Hepatocyte (in vitro differentiated cells): ENCODE results near the gene SFXN5. TPM values are rescaled to one million over a fixed set of nuclear protein-coding genes. Genes with fewer than 3 reads are reported as not detected.

Experiments
- DNase-seq: peaks from one replicate; pipeline ENCODE4 v3.0.0-alpha.2; 2016; ENCODE audit warnings: low spot score
- H2AFZ ChIP-seq: fragments of 200-600 bp; sonication (generic); 2 replicates; pipeline ENCODE4 v1.6.0; 2016; ENCODE audit warnings: antibody characterized with exemption, mild to moderate bottlenecking
- H3K27ac ChIP-seq: fragments of 200-600 bp; sonication (generic); 2 replicates; pipeline ENCODE4 v1.5.1; 2016; ENCODE audit warnings: mild to moderate bottlenecking
- H3K27me3 ChIP-seq: fragments of 200-600 bp; sonication (generic); 2 replicates; pipeline ENCODE4 v1.6.1; 2016
- H3K36me3 ChIP-seq: fragments of 200-600 bp; sonication (generic); replicated peaks from 2 replicates; pipeline ENCODE4 v1.5.1; 2016; ENCODE audit warnings: low read depth; ENCODE audit not compliant: insufficient read depth
- H3K4me1 ChIP-seq: fragments of 200-600 bp; sonication (generic); 2 replicates; pipeline ENCODE4 v1.5.1; 2016; ENCODE audit warnings: mild to moderate bottlenecking, moderate library complexity; ENCODE audit not compliant: insufficient read depth
- H3K4me2 ChIP-seq: fragments of 200-600 bp; sonication (generic); 2 replicates; pipeline ENCODE4 v1.6.0; 2016
- H3K4me3 ChIP-seq: fragments of 200-600 bp; sonication (generic); 2 replicates; pipeline ENCODE4 v1.5.1; 2016; ENCODE audit warnings: mild to moderate bottlenecking
- H3K79me2 ChIP-seq: fragments of 200-600 bp; sonication (generic); 2 replicates; pipeline ENCODE4 v1.6.0; 2017; ENCODE audit warnings: mild to moderate bottlenecking
- H3K9me2 ChIP-seq: fragments of 200-600 bp; sonication (generic); replicated peaks from 2 replicates; pipeline ENCODE4 v1.6.0; 2017; ENCODE audit warnings: mild to moderate bottlenecking; ENCODE audit not compliant: insufficient read depth
- H3K9me3 ChIP-seq: fragments of 200-600 bp; sonication (generic); 2 replicates; pipeline ENCODE4 v1.5.1; 2016; ENCODE audit warnings: low read depth, mild to moderate bottlenecking
- H4K20me1 ChIP-seq: fragments of 200-600 bp; sonication (generic); 2 replicates; pipeline ENCODE4 v1.6.0; 2016; ENCODE audit warnings: mild to moderate bottlenecking; ENCODE audit not compliant: insufficient read depth, poor library complexity, severe bottlenecking
- CTCF ChIP-seq: fragments of 200-600 bp; sonication (generic); IDR thresholded peaks from 2 replicates; pipeline ENCODE4 v1.5.1; 2016; ENCODE audit warnings: antibody characterized with exemption, mild to moderate bottlenecking; ENCODE audit not compliant: poor library complexity
- EZH2 ChIP-seq: fragments of 200-600 bp; sonication (generic); IDR thresholded peaks from 2 replicates; pipeline ENCODE4 v1.6.1; 2016; ENCODE audit warnings: antibody characterized with exemption, mild to moderate bottlenecking, borderline replicate concordance
- EZH2phosphoT487 ChIP-seq: fragments of 200-600 bp; sonication (generic); IDR thresholded peaks from one replicate; pipeline ENCODE4 v1.6.1; 2018; ENCODE audit warnings: antibody characterized with exemption, mild to moderate bottlenecking, low read depth, moderate library complexity; ENCODE audit not compliant: unreplicated experiment, severe bottlenecking
- WGBS: methylation state at CpG from one replicate; pipeline ENCODE4 v1.1.6; 2016; ENCODE audit warnings: low lambda C conversion rate; ENCODE audit errors: missing lambda C conversion rate; 5-methylcytosine and 5-hydroxymethylcytosine counted together
- polyA plus RNA-seq: library from polyadenylated mRNA; unstranded; fragments of >200 nt; fragmentation: Nextera tagmentation; extraction: Ambion mirVana; gene quantifications from 2 replicates; pipeline ENCODE4 v1.2.1, GENCODE V29; 2016
- total RNA-seq: library from RNA; depleted of rRNA; stranded (reverse); fragments of >200 nt; gene quantifications from 2 replicates; pipeline ENCODE4 v1.2.3, GENCODE V29; 2014

The SFXN5 gene
- total and polyA plus RNA-seq, 2 experiments from 2014 or later = 25.8 to 34.6 TPM

GRCh38 chr2:73112026-73112912, 40.8 kb upstream of the SFXN5 start:
- Histone ChIP-seq H3K79me2 (peaks cover 52% of the 10 kb centered on the region), H3K36me3 (no peaks in the 10 kb centered on the region), H3K4me1 (peaks cover 23% of the 10 kb centered on the region), H3K4me3 (peak overlapping the region; percentile 100), H3K27ac (peak overlapping the region; percentile 99), H3K4me2 (peak overlapping the region; percentile 95), H2AFZ (peak overlapping the region; percentile 97), H3K9me3 (no peaks in the 10 kb centered on the region), H3K9me2 (no peaks in the 10 kb centered on the region), H3K27me3 (no peaks in the 10 kb centered on the region), H4K20me1 (peaks cover 40% of the 10 kb centered on the region)
- peak; percentile 73 for DNase-seq
- WGBS = 1% methylated on average over 77 of the region's 88 CpGs
- TF ChIP-seq EZH2 (no peak), EZH2phosphoT487 (no peak), CTCF (no peak)

GRCh38 chr2:73111073-73112025, 39.8 kb upstream of the SFXN5 start:
- H3K27me3 ChIP-seq = no peaks in the 10 kb centered on the region
- no peak for TF ChIP-seq CTCF
- no peak for TF ChIP-seq EZH2
- TF ChIP-seq EZH2phosphoT487 = no peak
- peaks cover 23% of the 10 kb centered on the region for H3K4me1 ChIP-seq
- H3K27ac ChIP-seq = peak overlapping the region; percentile 99
- DNase-seq = peak; percentile 65
- H3K4me3 ChIP-seq = peak overlapping the region; percentile 100
- peaks cover 49% of the 10 kb centered on the region for H4K20me1 ChIP-seq
- peaks cover 61% of the 10 kb centered on the region for H3K79me2 ChIP-seq
- peak overlapping the region; percentile 97 for H2AFZ ChIP-seq
- H3K9me3 ChIP-seq = no peaks in the 10 kb centered on the region
- 15% methylated on average over 16 of the region's 16 CpGs for WGBS
- H3K36me3 ChIP-seq = no peaks in the 10 kb centered on the region
- H3K9me2 ChIP-seq = no peaks in the 10 kb centered on the region
- H3K4me2 ChIP-seq = peak overlapping the region; percentile 95

GRCh38 chr2:73110168-73111072, 38.9 kb upstream of the SFXN5 start:
- TF ChIP-seq EZH2 (no peak), CTCF (no peak), EZH2phosphoT487 (no peak)
- Histone ChIP-seq H2AFZ (no peak overlapping the region), H3K4me3 (no peak overlapping the region), H3K79me2 (peaks cover 70% of the 10 kb centered on the region), H3K9me2 (no peaks in the 10 kb centered on the region), H3K4me1 (peaks cover 23% of the 10 kb centered on the region), H3K9me3 (no peaks in the 10 kb centered on the region), H4K20me1 (peaks cover 56% of the 10 kb centered on the region), H3K36me3 (no peaks in the 10 kb centered on the region), H3K4me2 (peak overlapping the region; percentile 95), H3K27ac (peak overlapping the region; percentile 99), H3K27me3 (no peaks in the 10 kb centered on the region)
- 95% methylated on average over 4 of the region's 4 CpGs for WGBS
- no peak for DNase-seq
